ENCODE measurements around the gene IGFN1.

GRCh38 chr1:201212056-201212455 lies 21.4 kb downstream of the IGFN1 start:
- TF ChIP-seq POLR2AphosphoS5 (IDR thresholded peaks at IDR 0.05) (no peak), CTCF (IDR thresholded peaks at IDR 0.05) (no peak), EP300 (IDR thresholded peaks at IDR 0.05; ENCODE audit: low read depth) (no peak), POLR2A (IDR thresholded peaks at IDR 0.05) (no peak)

Data from transverse colon (tissue), 4 donors.